Kasumi-1 (cell line): ENCODE measurements around the gene C2orf69.

Experiments used
- DNase-seq, 2 experiments: peaks; one replicate each; lab custom pipeline; 2025; lab: John Stamatoyannopoulos, UW

C2orf69 gene

DNA sequence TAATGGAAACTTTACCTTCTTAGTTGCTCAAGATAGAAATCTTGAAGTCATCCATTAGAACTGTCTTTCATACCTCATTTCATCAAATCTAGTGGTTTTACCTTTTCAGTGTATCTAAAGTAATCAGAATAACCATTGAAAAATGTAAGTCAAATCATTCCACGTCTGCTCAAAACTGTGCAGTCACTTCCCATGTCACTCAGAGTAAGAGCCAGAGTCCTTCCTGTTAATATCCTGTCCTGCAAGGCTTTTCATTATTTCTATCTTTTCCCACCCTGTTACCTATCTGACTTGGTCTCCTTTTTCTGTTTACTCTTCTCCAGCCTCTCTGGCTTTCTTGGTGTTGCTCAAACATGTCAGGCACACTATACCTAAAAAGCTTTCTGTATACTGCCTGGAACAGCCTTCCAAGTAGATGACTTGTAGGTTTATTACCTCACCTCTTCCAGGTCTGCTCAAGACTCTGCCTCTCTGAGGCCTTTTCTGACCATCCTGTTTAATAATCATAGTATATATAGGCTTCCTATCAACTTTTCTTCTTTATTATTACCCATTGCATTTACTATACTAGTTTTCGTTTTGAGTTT lies 3.4 kb downstream of the C2orf69 start:
- DNase-seq: peak in 1 of 2 experiments; percentile 15

DNA sequence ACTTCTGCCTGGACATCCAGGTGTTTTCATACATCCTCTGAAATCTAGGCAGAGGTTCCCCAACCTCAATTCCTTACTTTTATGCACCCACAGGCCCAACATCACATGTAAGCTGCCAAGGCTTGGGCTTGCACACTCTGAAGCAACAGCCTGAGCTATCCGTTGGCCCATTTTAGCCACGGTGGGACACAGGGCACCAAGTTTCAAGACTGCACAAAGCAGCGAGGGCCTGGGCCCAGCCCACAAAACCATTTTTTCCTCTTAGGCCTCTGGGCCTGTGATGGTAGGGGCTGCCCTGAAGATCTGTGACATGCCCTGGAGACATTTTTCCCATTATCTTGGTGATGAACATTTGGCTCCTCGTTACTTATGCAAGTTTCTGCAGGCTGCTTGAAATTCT lies 5.9 kb downstream of the C2orf69 start:
- DNase-seq: no peak

DNA sequence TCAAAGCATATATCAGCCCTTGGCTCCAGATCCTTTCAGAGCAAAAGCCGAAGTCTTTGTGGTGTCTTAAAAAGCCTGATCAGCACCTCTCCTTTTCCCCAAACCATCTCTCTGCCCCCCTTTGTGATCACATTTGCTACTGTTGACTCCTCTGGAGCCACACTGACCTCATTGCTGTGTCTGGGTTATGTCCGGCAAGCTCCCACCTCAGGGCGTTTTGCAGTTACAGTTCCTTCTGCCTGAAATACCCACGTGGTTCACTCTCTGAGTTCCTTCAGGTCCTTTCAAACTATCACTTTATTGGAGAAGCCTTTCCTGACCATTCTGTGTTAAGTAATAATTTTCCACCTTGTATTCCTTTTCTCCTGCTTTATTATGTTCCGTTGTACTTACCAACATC lies 11.8 kb downstream of the C2orf69 start:
- no peak for DNase-seq

DNA sequence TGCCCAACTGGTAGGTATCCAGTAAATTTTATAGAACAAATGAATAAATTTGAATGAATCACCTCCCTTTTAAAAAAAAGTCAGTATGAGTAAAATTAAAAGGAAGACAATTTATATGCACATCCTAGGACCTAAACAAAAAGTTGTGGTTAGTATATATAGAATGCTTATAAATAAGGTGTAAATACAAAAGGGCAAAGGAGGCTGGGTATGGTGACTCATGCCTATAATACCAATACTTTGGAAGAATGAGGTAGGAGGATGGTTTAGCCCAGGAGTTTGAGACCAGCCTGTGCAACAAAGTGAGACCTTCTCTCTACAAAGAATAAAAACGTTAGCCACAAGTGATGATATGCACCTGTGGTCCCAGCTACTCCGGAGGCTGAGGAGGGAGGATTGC lies 12.8 kb downstream of the C2orf69 start:
- no peak for DNase-seq

DNA sequence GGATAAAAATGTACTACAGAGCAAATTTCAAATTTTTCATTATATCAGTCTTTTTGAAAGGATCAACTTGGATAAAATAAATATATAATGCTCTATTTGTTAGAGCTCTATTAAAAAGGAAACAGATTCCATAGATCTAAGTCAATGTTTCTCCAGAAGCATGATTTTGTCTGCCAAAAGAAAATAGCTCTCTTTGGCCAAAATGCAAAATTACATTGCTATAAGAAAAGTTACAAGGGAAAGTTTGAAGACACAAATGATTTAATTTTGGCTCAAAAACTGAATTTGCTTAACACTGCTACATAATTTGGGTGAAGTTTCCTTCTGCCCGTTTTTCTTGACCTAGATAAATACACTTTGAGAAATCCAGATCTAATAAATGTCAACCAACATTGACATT lies 15.7 kb downstream of the C2orf69 start:
- DNase-seq: no peak

DNA sequence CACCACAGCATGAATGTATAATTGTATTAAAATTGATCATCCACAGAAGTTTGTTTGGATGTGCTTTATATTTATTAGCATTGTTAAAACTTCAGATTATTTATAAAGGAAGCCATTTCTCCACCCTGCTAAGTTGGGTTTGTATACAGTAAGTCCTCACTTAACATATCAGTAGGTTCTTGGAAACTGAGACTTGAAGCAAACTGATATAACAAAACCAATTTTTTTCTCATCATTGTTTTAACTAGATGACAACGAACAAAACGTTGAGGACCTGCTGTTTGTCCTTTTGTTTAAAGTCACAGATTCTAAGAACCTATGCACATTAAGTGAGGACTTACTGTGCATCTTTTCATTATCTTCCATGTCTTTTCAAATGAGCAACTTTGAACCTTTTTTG lies 17.1 kb downstream of the C2orf69 start:
- no peak for DNase-seq

DNA sequence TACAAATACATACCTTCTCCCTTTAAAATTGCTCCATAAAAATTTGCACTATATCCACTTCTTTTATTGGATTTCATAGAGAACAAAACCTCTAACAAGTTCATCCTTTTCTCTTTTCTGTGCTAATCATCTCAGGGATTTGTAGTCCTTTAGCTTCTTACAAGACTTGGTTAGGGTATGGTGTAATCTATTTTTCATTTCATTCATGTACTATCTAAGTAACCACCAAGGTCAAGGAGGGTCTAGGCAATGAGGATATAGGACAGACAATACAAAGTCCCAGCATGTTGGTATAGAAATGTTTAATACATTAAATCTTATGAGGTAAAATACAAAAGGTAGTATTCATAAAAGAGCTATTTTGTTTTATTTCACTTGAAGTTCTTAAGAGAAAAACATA lies 17.5 kb downstream of the C2orf69 start:
- no peak for DNase-seq

DNA sequence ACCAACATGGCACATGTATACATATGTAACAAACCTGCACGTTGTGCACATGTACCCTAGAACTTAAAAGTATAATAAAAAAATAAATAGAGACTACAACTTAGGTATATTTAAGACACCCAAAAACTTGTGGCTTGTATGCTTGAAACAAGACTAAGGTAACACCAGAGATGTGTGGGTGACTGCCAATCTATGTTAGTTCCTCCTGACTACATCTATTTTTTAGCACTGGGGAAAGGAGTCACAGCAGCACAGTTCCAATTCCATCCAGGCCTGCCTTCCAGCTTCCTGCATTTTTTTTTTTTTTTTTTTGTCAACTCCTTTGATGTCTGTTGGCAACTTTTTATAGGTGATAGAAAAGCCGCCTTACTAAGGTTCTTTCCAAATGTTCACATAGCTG lies 18.2 kb downstream of the C2orf69 start:
- DNase-seq: no peak

DNA sequence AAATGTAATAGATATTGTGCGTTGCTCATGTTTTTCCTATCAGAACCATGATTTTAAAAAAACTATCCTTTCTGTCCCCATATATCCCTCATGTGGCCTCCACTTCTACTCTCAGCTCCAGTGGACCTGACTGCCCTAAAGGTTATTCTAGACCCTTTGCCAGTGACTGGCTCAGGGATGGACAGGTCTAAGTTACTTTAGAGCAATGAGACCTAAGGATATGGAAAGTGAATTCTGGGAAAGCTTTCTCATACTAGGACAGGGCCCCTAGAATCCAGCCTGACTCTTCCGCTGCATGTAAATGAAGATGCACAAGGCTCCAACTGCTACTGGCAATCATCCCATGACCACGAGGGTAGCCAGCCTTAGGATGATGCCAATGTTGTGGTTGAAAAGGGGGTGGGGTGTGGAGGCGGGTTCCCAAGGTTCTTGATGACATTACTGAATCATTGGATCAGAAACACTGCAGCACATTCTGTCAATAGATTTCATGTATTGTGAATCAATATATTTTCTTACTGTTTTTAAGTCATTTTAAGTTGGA lies 21.3 kb downstream of the C2orf69 start:
- DNase-seq: no peak

DNA sequence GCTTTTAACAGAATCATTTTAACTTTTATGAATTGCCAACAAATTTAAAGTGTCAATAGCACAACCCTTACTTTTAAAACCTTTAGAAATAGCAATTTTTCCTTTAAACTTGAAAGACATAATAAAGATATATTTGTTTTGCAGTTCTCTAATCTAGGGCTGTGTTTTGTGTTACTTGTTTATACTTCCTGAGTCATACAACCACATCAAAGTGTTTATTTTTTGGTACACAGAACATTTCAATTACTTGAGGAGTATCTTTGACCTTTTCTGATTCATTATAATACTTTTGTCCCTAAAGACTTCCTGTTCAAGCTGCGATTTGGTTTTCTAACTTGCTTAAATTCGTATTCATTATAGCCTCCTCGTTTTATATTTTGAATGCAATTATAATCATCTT lies 22.4 kb downstream of the C2orf69 start:
- DNase-seq: no peak

DNA sequence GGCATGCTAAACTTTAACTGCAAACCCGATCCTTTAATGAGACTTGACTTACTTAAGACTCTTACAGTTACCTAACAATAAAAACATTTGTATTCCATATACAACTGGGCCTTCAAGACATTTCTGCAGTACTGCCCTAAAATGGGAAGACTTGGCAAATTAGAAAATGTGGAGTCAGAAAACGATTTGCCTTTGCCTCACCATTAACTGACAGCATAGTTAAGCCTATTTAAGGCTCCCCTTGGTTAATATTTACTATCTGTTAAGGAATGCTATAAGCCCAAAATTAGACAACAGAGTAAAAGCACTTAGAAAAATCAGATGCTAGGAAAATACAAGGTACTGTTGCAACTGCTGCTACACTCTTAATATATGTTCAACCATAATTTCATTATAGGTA lies 25.5 kb downstream of the C2orf69 start:
- no peak for DNase-seq

DNA sequence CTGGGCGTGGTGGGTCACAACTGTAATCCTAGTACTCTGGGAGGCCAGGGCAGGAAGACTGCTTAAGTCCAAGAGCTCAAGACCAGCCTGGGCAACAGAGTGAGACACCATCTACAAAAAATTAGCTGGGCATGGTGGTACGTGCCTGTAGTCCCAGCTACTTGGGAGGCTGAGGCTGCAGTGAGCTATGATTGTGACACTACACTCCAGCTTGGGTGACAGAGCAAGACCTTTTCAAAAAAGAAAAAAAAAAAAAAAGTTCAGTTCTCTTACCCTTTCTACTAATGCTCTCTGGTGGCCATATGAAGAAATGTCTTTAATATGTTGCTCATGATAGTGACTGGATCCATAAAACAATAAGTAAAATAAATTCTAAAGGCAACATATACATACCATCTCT lies 29.3 kb downstream of the C2orf69 start:
- peak; percentile 86 to 97 for DNase-seq

DNA sequence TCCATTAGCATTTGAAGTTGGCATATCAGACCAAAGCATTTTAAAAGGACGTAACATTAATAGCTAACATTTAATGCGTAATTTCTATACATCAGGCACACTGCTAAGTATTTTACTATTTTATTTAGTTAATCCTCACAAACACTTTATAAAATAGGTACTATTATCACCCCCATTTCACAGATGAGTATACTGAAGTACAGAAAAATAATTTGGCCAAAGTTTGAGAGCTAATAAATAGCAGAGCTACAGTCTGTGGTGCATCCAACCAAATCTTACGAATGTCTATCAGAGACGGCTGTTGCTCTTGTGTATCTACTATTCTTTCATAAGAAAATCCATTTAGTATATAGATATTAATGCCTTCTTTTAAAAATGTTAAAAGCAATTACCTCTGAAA lies 32.3 kb downstream of the C2orf69 start:
- no peak for DNase-seq

DNA sequence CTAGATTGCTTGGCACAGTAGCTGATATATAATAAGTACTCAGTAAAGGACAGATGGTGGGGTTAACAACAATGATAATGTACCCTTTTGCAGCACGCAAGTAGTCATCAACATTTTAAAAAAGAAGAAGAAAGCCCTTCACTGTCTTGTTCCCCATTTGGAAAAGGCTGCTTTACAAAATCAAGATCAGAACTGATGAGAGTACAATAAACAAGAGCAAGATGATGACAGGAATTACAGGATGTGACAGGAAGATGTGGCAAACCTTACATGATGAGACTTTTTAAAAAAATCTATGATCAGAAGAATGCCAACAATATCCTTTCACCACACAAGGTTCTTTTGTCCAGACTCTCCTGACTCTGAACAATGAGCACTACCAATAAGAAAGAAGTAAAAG lies 35.1 kb downstream of the C2orf69 start:
- DNase-seq: no peak

DNA sequence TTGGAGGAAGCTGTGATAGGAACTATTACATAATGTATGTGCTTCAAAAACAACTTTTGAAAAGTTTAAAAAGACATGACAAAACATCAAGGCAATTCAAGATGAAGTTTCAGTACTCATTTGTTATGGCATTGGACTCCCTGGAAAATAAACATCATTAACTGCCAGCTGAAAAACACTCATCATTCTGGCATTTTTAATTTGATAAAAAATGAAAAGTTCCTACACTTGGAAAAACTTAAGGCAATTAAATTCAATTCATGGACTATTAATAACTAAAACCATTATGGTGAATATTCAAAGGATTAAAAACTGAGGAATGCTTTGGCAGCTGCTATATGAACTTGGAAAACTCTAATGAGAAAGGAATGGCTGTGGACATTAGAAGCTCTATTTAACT lies 35.7 kb downstream of the C2orf69 start:
- DNase-seq: no peak

DNA sequence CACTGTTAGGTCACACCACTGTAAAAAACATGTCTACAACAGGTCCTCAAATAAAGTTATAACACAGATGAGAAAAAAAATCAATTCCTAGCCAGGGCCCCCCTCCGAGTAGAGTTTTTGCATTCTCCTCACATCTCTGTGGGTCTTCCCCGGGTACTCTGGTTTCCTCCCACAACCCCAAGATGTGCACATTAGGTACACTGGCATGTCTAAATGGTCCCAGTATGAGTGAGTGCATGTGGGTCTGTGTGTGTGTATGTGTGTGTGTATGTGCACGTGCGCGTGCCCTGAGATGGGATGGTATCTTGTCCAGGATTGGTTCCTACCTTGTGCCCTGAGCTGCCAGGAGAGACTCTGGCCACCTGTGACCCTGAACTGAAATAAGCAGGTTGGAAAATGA lies 39.3 kb downstream of the C2orf69 start:
- DNase-seq: no peak

DNA sequence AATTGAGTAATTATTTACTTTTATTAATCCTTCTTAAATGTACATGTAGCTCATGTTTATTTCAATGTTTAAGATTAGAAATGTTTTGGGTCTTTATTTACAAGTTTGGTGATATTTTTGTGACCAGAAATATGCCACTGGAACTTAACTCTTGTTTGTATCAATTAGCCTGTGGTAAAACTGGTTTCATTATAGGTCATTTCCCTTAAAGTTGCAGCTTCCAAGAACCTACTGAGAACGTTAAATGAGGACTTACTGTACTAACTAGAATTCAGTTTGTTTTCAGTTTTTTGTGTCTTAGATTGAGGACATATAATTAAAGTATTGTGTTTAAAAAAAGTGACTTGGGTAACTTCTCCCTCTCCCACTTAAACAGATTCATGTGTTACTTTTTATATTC lies 39.9 kb downstream of the C2orf69 start:
- no peak for DNase-seq

DNA sequence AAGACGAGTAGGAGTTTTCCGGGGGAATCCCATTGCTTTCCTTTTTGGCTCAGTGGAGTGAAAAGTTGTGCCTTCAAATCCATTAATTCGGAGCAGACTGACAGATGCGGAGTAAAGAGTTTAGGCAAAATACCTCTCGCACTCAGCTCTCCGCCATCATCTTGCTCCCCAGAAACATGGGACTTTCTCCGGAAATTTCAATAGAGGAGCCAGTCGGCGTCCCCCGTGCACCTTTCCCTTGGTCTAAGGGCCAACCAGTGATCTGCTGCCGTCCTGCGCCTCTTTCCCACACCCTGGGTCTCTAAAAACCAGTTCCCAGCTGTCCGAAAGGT lies 43.9 kb downstream of the C2orf69 start:
- peak; percentile 83 to 89 for DNase-seq

DNA sequence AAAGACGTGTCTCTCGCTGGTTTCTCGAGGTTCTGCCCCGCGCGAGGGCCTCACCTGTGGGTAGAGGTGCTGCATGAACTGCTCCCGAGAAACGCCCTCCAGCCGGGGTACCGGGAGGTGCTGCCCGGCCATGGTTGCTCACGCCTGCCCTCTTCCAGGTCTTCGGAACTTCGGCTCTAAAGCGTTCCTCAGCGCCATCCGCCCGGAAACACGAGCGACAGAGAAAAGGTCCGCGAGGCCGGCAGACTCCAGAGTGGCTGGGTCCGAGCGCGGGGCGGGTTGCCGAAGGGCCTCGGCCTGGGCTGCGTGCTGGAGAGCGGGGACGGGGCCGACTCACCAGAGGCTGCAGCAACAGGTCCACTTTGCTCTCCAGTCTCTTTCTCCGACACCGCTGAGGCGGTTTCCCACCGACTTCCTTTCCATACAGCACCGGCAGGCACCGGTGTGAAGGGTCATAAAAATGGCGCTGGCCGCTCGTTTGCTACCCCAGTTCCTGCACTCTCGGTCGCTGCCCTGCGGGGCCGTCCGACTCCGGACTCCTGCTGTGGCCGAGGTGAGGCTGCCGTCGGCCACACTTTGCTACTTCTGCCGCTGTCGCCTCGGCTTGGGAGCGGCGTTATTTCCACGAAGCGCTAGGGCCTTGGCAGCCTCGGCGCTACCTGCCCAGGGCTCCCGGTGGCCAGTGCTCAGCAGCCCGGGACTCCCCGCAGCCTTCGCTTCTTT lies 44.4 kb downstream of the C2orf69 start, which contains the start of the genes MAIP1 and TYW5:
TSS of gene MAIP1 (plus strand) at position 244 of the 723 bp plus-strand sequence. CDS start at position 461, 217 bp downstream.
TSS of gene TYW5 (minus strand) at position 153 of the 723 bp plus-strand sequence. CDS start at position 132, 21 bp downstream.
- DNase-seq: peak; percentile 93 to 95

DNA sequence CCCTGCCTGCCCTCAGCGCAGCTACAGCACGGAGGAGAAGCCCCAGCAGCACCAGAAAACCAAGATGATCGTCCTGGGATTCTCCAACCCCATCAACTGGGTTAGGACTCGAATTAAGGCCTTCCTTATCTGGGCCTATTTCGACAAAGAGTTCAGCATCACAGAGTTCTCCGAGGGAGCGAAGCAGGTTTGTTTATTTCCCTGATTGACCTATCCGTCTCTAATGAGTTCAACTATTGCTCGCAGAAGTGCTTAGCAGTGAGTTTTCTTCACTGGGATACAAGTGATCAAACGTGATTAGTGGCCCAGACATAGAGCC lies 44.9 kb downstream of the C2orf69 start:
- no peak for DNase-seq

DNA sequence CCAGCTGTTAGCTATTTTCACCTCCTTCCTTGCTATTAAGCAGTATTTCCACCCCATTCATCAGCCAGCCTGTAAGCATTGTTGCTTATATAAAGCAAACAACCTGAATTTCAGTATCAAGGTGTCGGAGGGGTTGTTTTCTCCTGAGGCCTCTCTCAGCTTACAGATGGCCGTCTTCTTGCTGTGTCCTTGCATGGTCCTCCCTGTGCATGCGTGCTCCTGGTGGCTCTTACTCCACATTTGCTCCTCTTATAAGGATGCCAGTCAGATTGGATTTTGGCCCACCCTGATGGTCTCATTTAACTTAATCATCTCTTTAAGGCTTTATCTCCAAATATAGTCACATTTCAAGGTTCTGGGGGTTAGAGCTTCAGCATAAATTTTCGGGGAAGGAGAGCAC lies 46.9 kb downstream of the C2orf69 start:
- DNase-seq: no peak

DNA sequence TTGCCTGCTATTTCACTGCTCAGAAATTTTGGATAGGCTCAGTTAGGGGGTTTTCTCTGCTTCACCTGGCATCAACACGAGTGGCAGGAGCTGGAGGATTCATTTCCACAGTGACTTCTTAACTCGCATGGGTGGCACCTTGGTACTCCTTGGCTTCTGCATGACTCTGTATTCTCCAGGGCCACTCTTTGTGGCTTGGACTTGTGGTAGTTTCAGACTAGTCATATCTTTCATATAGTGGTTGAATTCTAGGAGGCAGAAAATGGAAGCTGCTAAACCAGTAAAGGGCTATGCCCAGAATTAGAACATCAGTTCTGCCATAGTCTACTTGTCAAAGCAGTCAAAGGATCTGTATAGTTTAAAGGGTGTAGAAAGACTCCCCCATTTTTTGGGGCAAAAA lies 51.1 kb downstream of the C2orf69 start:
- no peak for DNase-seq

DNA sequence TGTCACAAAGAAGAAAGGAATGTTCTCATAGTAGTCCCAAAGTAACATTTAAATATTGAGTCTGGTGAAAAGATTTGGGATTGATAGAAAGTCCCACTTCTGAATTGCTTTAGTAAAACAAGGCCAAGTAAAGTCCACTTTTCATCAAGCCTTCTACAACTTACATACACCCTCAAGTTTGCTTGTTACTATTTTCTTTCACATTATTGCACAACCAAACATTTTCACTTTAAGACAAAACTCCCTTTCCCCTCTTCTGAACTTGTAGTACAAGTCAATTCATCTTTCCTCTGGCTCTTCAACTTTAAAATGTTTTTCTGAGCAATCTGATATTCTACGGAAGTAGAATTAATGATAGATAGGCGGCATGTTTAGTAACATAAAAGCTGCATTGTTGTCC lies 55.3 kb downstream of the C2orf69 start:
- DNase-seq: no peak

DNA sequence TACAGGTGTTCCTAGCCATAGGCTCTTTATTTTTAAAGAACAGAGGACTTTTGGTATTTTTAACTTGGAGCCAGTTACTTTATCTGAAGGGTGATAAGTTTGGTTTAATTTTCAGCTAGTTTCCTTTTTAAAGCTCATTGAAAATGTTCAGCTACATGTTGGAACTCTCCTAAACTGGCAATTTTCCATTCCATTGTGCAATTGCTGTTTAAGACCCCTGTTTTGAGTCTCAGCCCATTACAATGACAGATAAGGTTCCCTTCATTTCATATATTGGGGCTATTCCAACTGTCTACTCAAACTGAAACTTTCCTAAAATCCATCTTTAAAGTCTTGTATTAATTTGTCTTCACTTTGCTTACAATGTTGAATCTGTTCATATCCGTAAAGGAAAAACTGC lies 55.9 kb downstream of the C2orf69 start:
- DNase-seq: no peak
